Esophagus muscularis mucosa (tissue), 4 donors: ENCODE data around the gene ZNF621.

ENCODE experiments used
- EP300 ChIP-seq: sonication (generic); formaldehyde crosslinking; IDR thresholded peaks from one replicate; pipeline ENCODE4 v1.6.1; 2017; ENCODE audit warnings: antibody characterized with exemption
- POLR2AphosphoS5 ChIP-seq, 2 donors: sonication (generic); formaldehyde crosslinking; IDR thresholded peaks; one replicate each; pipeline ENCODE4 v1.6.1; 2017; ENCODE audit warnings: antibody characterized with exemption in 2 of 2
- TF ChIP-seq, protein P1 (sequence below), 3 experiments: fragments of 200-600 bp in 2 of 3; fragments of 450-650 bp in 1 of 3; sonication (generic) in 2 of 3; IDR thresholded peaks; one replicate each; pipeline ENCODE4 v1.5.1; 2017 to 2019; ENCODE audit warnings: antibody characterized with exemption in 3 of 3, mild to moderate bottlenecking in 2 of 3, moderate library complexity in 1 of 3

DNA sequence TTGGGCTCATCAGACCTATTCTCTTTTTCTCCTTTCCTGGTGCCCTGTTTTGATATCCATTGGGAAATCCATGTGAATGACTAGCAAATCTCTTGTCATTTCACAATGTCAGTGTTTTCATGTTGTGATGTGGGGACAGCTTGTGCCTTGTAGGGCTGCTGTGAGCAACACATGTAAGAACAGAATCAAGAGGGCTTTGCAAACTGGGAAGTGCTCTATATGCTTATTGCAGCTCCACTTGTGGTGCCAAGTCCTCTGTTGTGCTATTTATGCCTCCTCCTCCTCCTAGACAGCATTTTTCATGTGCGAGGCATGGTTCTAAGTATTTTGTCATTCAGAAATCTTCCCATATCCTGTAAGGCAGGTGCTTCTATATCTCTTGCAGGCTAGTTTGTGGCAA, 56.4 kb downstream of the ZNF621 start:
- TF ChIP-seq, protein P1, sequence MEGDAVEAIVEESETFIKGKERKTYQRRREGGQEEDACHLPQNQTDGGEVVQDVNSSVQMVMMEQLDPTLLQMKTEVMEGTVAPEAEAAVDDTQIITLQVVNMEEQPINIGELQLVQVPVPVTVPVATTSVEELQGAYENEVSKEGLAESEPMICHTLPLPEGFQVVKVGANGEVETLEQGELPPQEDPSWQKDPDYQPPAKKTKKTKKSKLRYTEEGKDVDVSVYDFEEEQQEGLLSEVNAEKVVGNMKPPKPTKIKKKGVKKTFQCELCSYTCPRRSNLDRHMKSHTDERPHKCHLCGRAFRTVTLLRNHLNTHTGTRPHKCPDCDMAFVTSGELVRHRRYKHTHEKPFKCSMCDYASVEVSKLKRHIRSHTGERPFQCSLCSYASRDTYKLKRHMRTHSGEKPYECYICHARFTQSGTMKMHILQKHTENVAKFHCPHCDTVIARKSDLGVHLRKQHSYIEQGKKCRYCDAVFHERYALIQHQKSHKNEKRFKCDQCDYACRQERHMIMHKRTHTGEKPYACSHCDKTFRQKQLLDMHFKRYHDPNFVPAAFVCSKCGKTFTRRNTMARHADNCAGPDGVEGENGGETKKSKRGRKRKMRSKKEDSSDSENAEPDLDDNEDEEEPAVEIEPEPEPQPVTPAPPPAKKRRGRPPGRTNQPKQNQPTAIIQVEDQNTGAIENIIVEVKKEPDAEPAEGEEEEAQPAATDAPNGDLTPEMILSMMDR (IDR thresholded peaks at IDR 0.05) = no peak
- TF ChIP-seq EP300 (no peak), POLR2AphosphoS5 (IDR thresholded peaks at IDR 0.05) (no peak)
